ENCODE data around the gene CRPPA. TPM values are rescaled to one million over a fixed set of nuclear protein-coding genes. Genes with fewer than 3 reads are reported as not detected.

Gene CRPPA
- total and polyA plus RNA-seq, 2 donors (not counting 3 experiments of a cell fraction or from before 2014, with no cell fraction given), result 0.58 to 3.5 TPM

- BruUV-seq (replicated peaks), result no TSS peak
- Histone ChIP-seq H3K36me3 (ENCODE audit: control insufficient read depth in 2 of 2, extremely low read depth in 1 of 2, insufficient read depth in 2 of 2, low read length in 2 of 2) (no peaks in the 10 kb centered on the region), H3K27me3 (ENCODE audit: control insufficient read depth in 2 of 2, insufficient read depth in 2 of 2, low read length in 2 of 2) (no peaks in the 10 kb centered on the region), H3K9ac (replicated peaks; ENCODE audit: extremely low read depth, insufficient read depth, low read length) (no peak overlapping the region), H3K4me2 (ENCODE audit: insufficient read depth, low read length) (no peak overlapping the region), H2AFZ (ENCODE audit: low read depth, low read length) (no peak overlapping the region), H4K20me1 (replicated peaks; ENCODE audit: control insufficient read depth, extremely low read depth, insufficient read depth, low read length) (no peaks in the 10 kb centered on the region), H3K9me3 (replicated peaks; ENCODE audit: control insufficient read depth, insufficient read depth, low read length) (no peaks in the 10 kb centered on the region), H3K4me3 (replicated peaks in 1 of 3; ENCODE audit: insufficient read depth in 1 of 3, low read depth in 1 of 3, low read length in 3 of 3) (no peak overlapping the region), H3K4me1 (ENCODE audit: control insufficient read depth, extremely low read depth, insufficient read depth, low read length) (no peaks in the 10 kb centered on the region), H3K27ac (ENCODE audit: insufficient read depth, low read depth, low read length) (no peak overlapping the region), H3K9me1 (replicated peaks; ENCODE audit: control insufficient read depth, extremely low read depth, insufficient read depth, low read length) (no peaks in the 10 kb centered on the region), H3K79me2 (ENCODE audit: control insufficient read depth, insufficient read depth, low read length) (no peaks in the 10 kb centered on the region)
- TF ChIP-seq CTCF (IDR thresholded peaks at IDR 0.05; ENCODE audit: extremely low read depth in 1 of 2, insufficient read depth in 1 of 2, low read depth in 1 of 2, low read length in 2 of 2), result no peak
- TF ChIP-seq POLR2AphosphoS5 (IDR thresholded peaks at IDR 0.05; ENCODE audit: insufficient read depth, low read depth, low read length), result no peak
- no peak for TF ChIP-seq MYC (IDR thresholded peaks at IDR 0.05; ENCODE audit: low read depth, low read length)
- no peak for TF ChIP-seq GATA2 (IDR thresholded peaks at IDR 0.05; ENCODE audit: insufficient read depth, insufficient read length, low read depth, low read length)
- no peak for DNase-seq (ENCODE audit: low read depth, low spot score)
- dilution Hi-C loops (cut with MboI; ENCODE audit: extremely low pct_ligation_motif_present, low sequenced_read_pairs), result no loop called here
- ChIA-PET POLR2A (no interaction called here), CTCF (no interaction called here)
- FAIRE-seq, result no peak
- intact Hi-C loops (cut with micrococcal nuclease), result no loop called here
Measured at GRCh38 chr7:16395121-16395520, 26.2 kb downstream of the CRPPA start.

GRCh38 chr7:16393862-16394422, 27.4 kb downstream of the CRPPA start:
- H2AFZ ChIP-seq (ENCODE audit: low read depth, low read length), result no peak overlapping the region
- no peak for TF ChIP-seq EZH2 (IDR thresholded peaks at IDR 0.05; ENCODE audit: borderline replicate concordance, low read depth, low read length, severe bottlenecking)
- TF ChIP-seq MYC (IDR thresholded peaks at IDR 0.05; ENCODE audit: low read depth, low read length), result no peak
- TF ChIP-seq GATA2 (IDR thresholded peaks at IDR 0.05; ENCODE audit: insufficient read depth, insufficient read length, low read depth, low read length), result no peak
- TF ChIP-seq JUN (IDR thresholded peaks at IDR 0.05; ENCODE audit: borderline replicate concordance, insufficient read depth, insufficient read length, low read depth), result no peak
- no peak for TF ChIP-seq POLR2A (IDR thresholded peaks at IDR 0.05; ENCODE audit: low read depth, low read length)
- no peak for TF ChIP-seq MAX (IDR thresholded peaks at IDR 0.05; ENCODE audit: insufficient read depth, insufficient read length)
- TF ChIP-seq POLR2AphosphoS5 (IDR thresholded peaks at IDR 0.05; ENCODE audit: insufficient read depth, low read depth, low read length), result no peak
- no peak for TF ChIP-seq FOS (IDR thresholded peaks at IDR 0.05; ENCODE audit: borderline replicate concordance, insufficient read depth, low read length)
- TF ChIP-seq CTCF (IDR thresholded peaks at IDR 0.05; ENCODE audit: extremely low read depth in 1 of 2, insufficient read depth in 1 of 2, low read depth in 1 of 2, low read length in 2 of 2), result no peak
- no peaks in the 10 kb centered on the region for H3K9me3 ChIP-seq (replicated peaks; ENCODE audit: control insufficient read depth, insufficient read depth, low read length)
- H3K27me3 ChIP-seq (ENCODE audit: control insufficient read depth in 2 of 2, insufficient read depth in 2 of 2, low read length in 2 of 2), result no peaks in the 10 kb centered on the region
- no peak overlapping the region for H3K9ac ChIP-seq (replicated peaks; ENCODE audit: extremely low read depth, insufficient read depth, low read length)
- intact Hi-C loops (cut with micrococcal nuclease) (no loop called here), dilution Hi-C loops (cut with MboI; ENCODE audit: extremely low pct_ligation_motif_present, low sequenced_read_pairs) (no loop called here)
- H3K4me2 ChIP-seq (ENCODE audit: insufficient read depth, low read length), result no peak overlapping the region
- FAIRE-seq (no peak), DNase-seq (ENCODE audit: low read depth, low spot score) (no peak)
- H4K20me1 ChIP-seq (replicated peaks; ENCODE audit: control insufficient read depth, extremely low read depth, insufficient read depth, low read length), result no peaks in the 10 kb centered on the region
- no TSS peak for BruUV-seq (replicated peaks)
- H3K36me3 ChIP-seq (ENCODE audit: control insufficient read depth in 2 of 2, extremely low read depth in 1 of 2, insufficient read depth in 2 of 2, low read length in 2 of 2), result no peaks in the 10 kb centered on the region
- no peaks in the 10 kb centered on the region for H3K4me1 ChIP-seq (ENCODE audit: control insufficient read depth, extremely low read depth, insufficient read depth, low read length)
- no peak overlapping the region for H3K4me3 ChIP-seq (replicated peaks in 1 of 3; ENCODE audit: insufficient read depth in 1 of 3, low read depth in 1 of 3, low read length in 3 of 3)
- no peaks in the 10 kb centered on the region for H3K9me1 ChIP-seq (replicated peaks; ENCODE audit: control insufficient read depth, extremely low read depth, insufficient read depth, low read length)
- no peak overlapping the region for H3K27ac ChIP-seq (ENCODE audit: insufficient read depth, low read depth, low read length)
- CTCF ChIA-PET, result no interaction called here
- POLR2A ChIA-PET, result no interaction called here
- no peaks in the 10 kb centered on the region for H3K79me2 ChIP-seq (ENCODE audit: control insufficient read depth, insufficient read depth, low read length)

All from endothelial cell of umbilical vein (primary cell).